HG03159 (cell line): ENCODE measurements around the gene MALAT1.
"Not testable (repeated sequence)": the region's sequence is repeated elsewhere in the genome, so short reads cannot be mapped to it uniquely, and the experiment has no call there.

Source experiments
- ATAC-seq: cut with Tn5 transposase; IDR thresholded peaks from one replicate; pipeline ENCODE4 v1.9.1; 2021; ENCODE audit warnings: mild to moderate bottlenecking, moderate library complexity; ENCODE audit not compliant: unreplicated experiment

MALAT1 gene

GRCh38 chr11:65516135-65516968, 17.5 kb downstream of the MALAT1 start:
- ATAC-seq, result no peak

GRCh38 chr11:65518941-65519549, 20.2 kb downstream of the MALAT1 start:
- ATAC-seq, result not testable (repeated sequence)

- not testable (repeated sequence) for ATAC-seq
Measured at GRCh38 chr11:65521777-65522521, 23.1 kb downstream of the MALAT1 start.

GRCh38 chr11:65522718-65523630, 24.1 kb downstream of the MALAT1 start:
- ATAC-seq, result not testable (repeated sequence)

- not testable (repeated sequence) for ATAC-seq
Measured at GRCh38 chr11:65523631-65523968, 24.8 kb downstream of the MALAT1 start.

GRCh38 chr11:65524014-65524740, 25.3 kb downstream of the MALAT1 start:
- no peak for ATAC-seq

GRCh38 chr11:65524741-65525545, 26.1 kb downstream of the MALAT1 start, which contains the start of gene SCYL1:
Gene SCYL1, plus strand, starts transcription at chr11:65525083. Its CDS starts 71 bp downstream, at chr11:65525154.
- ATAC-seq, result peak; percentile 60

GRCh38 chr11:65525546-65526480, 27.0 kb downstream of the MALAT1 start:
- no peak for ATAC-seq

GRCh38 chr11:65526744-65527143, 27.9 kb downstream of the MALAT1 start:
- no peak for ATAC-seq

GRCh38 chr11:65528819-65529350, 30.0 kb downstream of the MALAT1 start:
- no peak for ATAC-seq

GRCh38 chr11:65529475-65530156, 30.8 kb downstream of the MALAT1 start:
- no peak for ATAC-seq

- ATAC-seq, result no peak
Measured at GRCh38 chr11:65530157-65530496, 31.3 kb downstream of the MALAT1 start.

GRCh38 chr11:65532388-65533064, 33.7 kb downstream of the MALAT1 start:
- ATAC-seq, result no peak

GRCh38 chr11:65535102-65535501, 36.3 kb downstream of the MALAT1 start:
- ATAC-seq, result no peak

- no peak for ATAC-seq
Measured at GRCh38 chr11:65536412-65537295, 37.8 kb downstream of the MALAT1 start.

GRCh38 chr11:65537296-65537597, 38.4 kb downstream of the MALAT1 start:
- ATAC-seq, result no peak
